Mesothelial cell of epicardium (in vitro differentiated cells): ENCODE data around the gene KCNJ4. TPM values are rescaled to one million over a fixed set of nuclear protein-coding genes. Genes with fewer than 3 reads are reported as not detected.
A peak's percentile ranks its signal among the peaks of the same experiment; 100 is the strongest.

Source experiments
- DNase-seq, 2 experiments: peaks; one replicate each; pipeline ENCODE4 v3.0.0; 2021; ENCODE audit warnings: low spot score in 2 of 2; ENCODE audit not compliant: unreplicated experiment in 2 of 2
- H3K27ac Mint-ChIP-seq: 2 replicates; pipeline ENCODE4 v1.8.0; 2021; ENCODE audit warnings: mixed read lengths
- H3K27me3 Mint-ChIP-seq: 2 replicates; pipeline ENCODE4 v1.8.0; 2021; ENCODE audit warnings: low read depth, mixed read lengths
- H3K36me3 Mint-ChIP-seq: 2 replicates; pipeline ENCODE4 v1.8.0; 2021; ENCODE audit warnings: mixed read lengths
- H3K4me1 Mint-ChIP-seq: 2 replicates; pipeline ENCODE4 v1.8.0; 2021; ENCODE audit warnings: mixed read lengths
- H3K4me3 Mint-ChIP-seq: 2 replicates; pipeline ENCODE4 v1.8.0; 2021; ENCODE audit warnings: mild to moderate bottlenecking, moderate library complexity, mixed read lengths
- H3K9me3 Mint-ChIP-seq: 2 replicates; pipeline ENCODE4 v1.8.0; 2021; ENCODE audit warnings: mixed read lengths
- total RNA-seq: library from RNA; stranded (reverse); gene quantifications from 3 replicates; pipeline ENCODE4 v1.2.1, GENCODE V29; 2021
- TF ChIP-seq, protein P1 (sequence below): fragments of 200-600 bp; sonication (generic); IDR thresholded peaks from one replicate; pipeline ENCODE4 v1.5.0; 2021; ENCODE audit warnings: antibody characterized with exemption; ENCODE audit not compliant: unreplicated experiment

Gene KCNJ4
- 2.5 to 2.8 TPM (median 2.6 TPM) in 3 replicates for total RNA-seq

DNA sequence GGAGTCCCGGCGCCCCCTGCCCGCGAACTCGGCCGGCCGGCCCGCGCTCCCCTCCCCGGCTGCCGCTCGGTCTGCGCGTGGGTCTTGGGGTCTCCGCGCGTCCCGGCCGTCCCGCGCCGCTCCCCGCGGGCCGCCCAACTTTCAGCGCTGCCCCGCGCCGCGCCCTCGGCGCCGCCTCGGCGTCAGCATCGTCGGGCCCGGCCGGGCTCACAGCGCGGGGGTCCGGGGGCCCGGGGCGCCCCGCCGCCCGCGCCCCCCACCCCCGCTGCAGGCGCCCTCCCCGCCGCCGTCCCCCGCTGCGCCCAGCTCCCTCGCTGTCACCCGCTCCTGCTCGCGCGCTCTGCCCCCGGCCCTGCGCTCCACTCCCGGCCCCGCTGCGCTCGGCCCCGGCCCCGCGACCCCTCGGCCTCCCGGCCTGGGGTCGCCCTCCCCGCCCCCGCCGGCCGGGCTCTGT is at the start of gene KCNJ4:
KCNJ4 (minus strand) TSS at position 124 of the 454 bp plus-strand sequence. CDS start 27,067 bp downstream, outside the sequence.
- peaks cover 32% of the 10 kb centered on the region for H3K4me1 Mint-ChIP-seq
- H3K9me3 Mint-ChIP-seq = no peaks in the 10 kb centered on the region
- no peak for DNase-seq
- H3K27me3 Mint-ChIP-seq = peaks cover 49% of the 10 kb centered on the region
- no peaks in the 10 kb centered on the region for H3K36me3 Mint-ChIP-seq
- H3K27ac Mint-ChIP-seq = no peak within 1 kb of the TSS
- H3K4me3 Mint-ChIP-seq = peak within 1 kb of the TSS; percentile 71
- TF ChIP-seq, protein P1, sequence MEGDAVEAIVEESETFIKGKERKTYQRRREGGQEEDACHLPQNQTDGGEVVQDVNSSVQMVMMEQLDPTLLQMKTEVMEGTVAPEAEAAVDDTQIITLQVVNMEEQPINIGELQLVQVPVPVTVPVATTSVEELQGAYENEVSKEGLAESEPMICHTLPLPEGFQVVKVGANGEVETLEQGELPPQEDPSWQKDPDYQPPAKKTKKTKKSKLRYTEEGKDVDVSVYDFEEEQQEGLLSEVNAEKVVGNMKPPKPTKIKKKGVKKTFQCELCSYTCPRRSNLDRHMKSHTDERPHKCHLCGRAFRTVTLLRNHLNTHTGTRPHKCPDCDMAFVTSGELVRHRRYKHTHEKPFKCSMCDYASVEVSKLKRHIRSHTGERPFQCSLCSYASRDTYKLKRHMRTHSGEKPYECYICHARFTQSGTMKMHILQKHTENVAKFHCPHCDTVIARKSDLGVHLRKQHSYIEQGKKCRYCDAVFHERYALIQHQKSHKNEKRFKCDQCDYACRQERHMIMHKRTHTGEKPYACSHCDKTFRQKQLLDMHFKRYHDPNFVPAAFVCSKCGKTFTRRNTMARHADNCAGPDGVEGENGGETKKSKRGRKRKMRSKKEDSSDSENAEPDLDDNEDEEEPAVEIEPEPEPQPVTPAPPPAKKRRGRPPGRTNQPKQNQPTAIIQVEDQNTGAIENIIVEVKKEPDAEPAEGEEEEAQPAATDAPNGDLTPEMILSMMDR = no peak

DNA sequence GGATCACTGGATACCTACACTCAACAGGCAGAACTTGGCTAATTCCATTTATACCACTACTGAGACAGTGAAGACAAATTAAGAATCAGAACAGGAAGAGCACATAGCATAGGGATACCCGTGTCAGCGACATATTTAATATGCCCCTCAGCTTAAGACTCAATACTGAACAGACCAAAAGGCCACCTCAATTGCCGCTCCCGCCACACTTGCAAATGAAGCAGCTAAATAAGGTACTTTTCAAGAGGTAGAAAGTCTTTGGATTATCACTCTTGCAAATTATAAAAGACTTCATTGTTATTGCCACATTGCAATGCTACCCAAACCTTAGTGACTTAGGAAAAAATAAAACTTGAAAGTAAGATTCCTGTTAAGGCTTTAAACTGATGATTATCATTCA is 48.0 kb upstream of the KCNJ4 start:
- no peak for DNase-seq
- Mint-ChIP-seq H3K9me3 (no peaks in the 10 kb centered on the region), H3K27ac (peak overlapping the region; percentile 97), H3K4me1 (peaks cover 39% of the 10 kb centered on the region), H3K36me3 (peaks cover 30% of the 10 kb centered on the region), H3K4me3 (peak overlapping the region; percentile 100), H3K27me3 (no peaks in the 10 kb centered on the region)
- TF ChIP-seq, protein P1 = no peak

DNA sequence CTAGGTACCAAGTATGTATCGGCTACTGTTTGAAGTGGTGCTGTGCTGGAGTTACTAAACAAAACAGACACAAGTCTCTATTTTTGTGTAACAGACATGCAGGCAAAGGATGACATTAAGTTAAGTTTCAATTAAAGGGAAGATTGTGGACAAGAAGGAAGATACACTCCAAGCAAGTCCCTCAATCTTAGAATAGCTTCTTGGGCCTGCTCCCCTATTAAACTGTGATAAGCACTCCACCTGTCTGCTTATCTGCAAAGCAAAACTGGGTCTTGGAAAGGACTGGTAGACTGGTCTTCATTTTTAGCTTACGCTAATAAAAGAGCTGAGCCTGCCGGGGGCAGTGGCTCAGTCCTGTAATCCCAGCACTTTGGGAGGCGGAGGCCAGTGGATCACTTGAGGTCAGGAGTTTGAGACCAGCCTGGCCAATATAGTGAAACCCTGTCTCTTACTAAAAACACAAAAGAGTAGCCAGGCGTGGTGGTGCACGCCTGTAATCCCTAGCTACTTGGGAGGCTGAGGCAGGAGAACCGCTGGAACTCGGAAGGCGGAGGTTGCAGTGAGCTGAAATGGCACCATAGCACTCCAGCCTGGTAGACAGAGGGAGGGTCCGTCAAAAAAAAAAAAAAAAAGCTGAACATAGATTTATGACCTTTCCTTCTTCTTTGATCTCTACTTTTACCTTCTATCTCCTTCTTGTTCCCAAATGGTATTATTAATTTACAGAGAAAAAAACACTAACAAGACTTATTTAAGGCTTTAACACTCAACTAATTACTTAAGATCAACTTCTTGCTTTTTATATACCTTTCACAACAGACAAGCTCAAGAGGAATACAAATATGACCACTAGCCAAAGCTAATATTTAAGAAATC is 47.0 kb upstream of the KCNJ4 start:
- TF ChIP-seq, protein P1 = no peak
- Mint-ChIP-seq H3K4me1 (peaks cover 38% of the 10 kb centered on the region), H3K4me3 (peak overlapping the region; percentile 100), H3K27me3 (no peaks in the 10 kb centered on the region), H3K9me3 (no peaks in the 10 kb centered on the region), H3K27ac (peak overlapping the region; percentile 89), H3K36me3 (peaks cover 35% of the 10 kb centered on the region)
- no peak for DNase-seq

DNA sequence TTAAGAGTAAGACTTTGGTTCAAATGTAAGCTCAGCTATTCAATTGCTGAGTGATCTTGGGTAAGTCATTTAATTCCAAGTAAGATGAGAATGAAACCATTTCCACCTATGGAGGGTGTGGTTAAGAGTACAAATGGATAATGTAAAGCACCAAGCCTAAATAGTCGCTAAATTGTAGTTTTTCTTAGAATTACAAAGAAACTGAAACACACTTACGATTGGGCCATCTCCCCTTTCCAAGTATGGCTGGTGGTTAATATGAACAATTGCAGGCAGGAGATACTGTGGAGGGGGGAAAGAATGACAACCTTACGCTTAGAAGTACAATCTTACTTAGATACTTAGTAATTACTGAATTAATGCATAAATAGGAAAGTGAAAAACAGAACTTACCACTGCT is 42.9 kb upstream of the KCNJ4 start:
- Mint-ChIP-seq H3K4me3 (no peak overlapping the region), H3K4me1 (peaks cover 16% of the 10 kb centered on the region), H3K36me3 (peaks cover 53% of the 10 kb centered on the region), H3K27me3 (no peaks in the 10 kb centered on the region), H3K9me3 (no peaks in the 10 kb centered on the region), H3K27ac (no peak overlapping the region)
- TF ChIP-seq, protein P1 = no peak
- DNase-seq = no peak

DNA sequence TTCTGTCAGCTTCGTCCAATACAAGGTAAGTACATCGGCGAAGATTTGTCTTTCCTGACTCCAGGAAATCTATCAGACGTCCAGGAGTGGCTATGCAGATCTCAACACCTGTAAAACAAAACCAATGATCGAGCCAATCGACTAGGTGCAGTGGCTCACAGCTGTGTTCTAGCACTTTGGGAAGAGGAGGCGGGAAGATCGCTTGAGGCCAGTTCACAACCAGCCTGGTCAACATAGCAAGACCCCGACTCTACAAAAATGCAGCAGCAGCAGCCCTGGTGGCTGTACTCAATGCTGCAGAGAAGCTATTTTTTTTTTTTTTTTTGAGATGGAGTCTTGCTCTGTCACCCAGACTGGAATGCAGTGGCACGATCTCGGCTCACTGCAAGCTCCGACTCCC is 39.9 kb upstream of the KCNJ4 start:
- Mint-ChIP-seq H3K4me3 (no peak overlapping the region), H3K36me3 (peaks cover 51% of the 10 kb centered on the region), H3K27ac (no peak overlapping the region), H3K9me3 (no peaks in the 10 kb centered on the region), H3K4me1 (no peaks in the 10 kb centered on the region), H3K27me3 (no peaks in the 10 kb centered on the region)
- DNase-seq = no peak
- TF ChIP-seq, protein P1 = no peak
